ENCODE data around the gene SLC25A27. TPM values are rescaled to one million over a fixed set of nuclear protein-coding genes. Genes with fewer than 3 reads are reported as not detected.

SLC25A27 gene
- total and polyA plus RNA-seq, 9 of the 15 experiments (the other 6 are each of a cell fraction or from before 2014, with no cell fraction given), result not detected

DNA sequence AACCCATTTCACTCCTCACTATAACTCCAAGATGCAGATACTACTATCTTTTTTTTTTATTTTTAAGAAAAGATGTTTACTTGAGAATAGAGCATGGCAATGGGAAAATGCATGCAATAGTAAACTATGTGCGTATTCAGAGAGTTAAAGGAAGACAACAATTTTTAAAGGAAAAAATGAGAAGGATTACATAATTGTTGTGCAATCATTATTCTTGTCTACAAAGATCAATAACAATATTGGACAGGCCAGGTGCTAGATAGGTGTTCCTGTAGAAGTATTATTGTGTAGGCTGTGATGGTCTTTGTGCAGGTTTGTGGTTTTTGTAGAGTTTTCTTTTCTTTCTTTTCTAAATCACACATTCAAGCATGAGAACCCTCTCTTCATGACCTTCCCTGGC lies 20.7 kb upstream of the SLC25A27 start:
- no peaks in the 10 kb centered on the region; a peak in 1 of 5 replicates for H3K27me3 ChIP-seq (ENCODE audit: control insufficient read depth in 2 of 2, insufficient read depth in 2 of 2, low read length in 2 of 2)
- in situ Hi-C loops (cut with MboI) (loop anchor here (10.0 kb wide), 1 partner anchor 207 kb away; no protein-coding TSS in a partner anchor), intact Hi-C loops (cut with micrococcal nuclease) (no loop called here)
- no peak overlapping the region for H3K4me3 ChIP-seq
- no peak overlapping the region for H3K4me2 ChIP-seq (ENCODE audit: insufficient read depth, low read length)
- H3K4me1 ChIP-seq (replicated peaks in 1 of 2; ENCODE audit: control insufficient read depth in 2 of 2, insufficient read depth in 2 of 2, low read length in 2 of 2), result no peaks in the 10 kb centered on the region
- POLR2A ChIA-PET, result interaction anchor here (1.0 kb wide), 1 partner anchor 20 kb away, joined by 3 read pairs; no protein-coding TSS in a partner anchor
- ATAC-seq (no peak), FAIRE-seq (no peak), DNase-seq (ENCODE audit: extremely low read depth in 1 of 4, low spot score in 3 of 4) (no peak)
- no peaks in the 10 kb centered on the region for H3K9me1 ChIP-seq (ENCODE audit: control insufficient read depth, insufficient read depth, low read length)
- CTCF ChIA-PET (ENCODE audit: low intra/inter-chr PET ratio), result no interaction called here
- H3K9ac ChIP-seq (ENCODE audit: insufficient read depth in 1 of 2, low read depth in 2 of 2, low read length in 2 of 2), result no peak overlapping the region
- no peak overlapping the region for H2AFZ ChIP-seq (ENCODE audit: low read depth, low read length)
- H3K36me3 ChIP-seq (ENCODE audit: control insufficient read depth, insufficient read depth, low read length), result no peaks in the 10 kb centered on the region
- H4K20me1 ChIP-seq (replicated peaks; ENCODE audit: control insufficient read depth, insufficient read depth, low read length), result no peaks in the 10 kb centered on the region
- no peaks in the 10 kb centered on the region for H3K79me2 ChIP-seq (ENCODE audit: control insufficient read depth, insufficient read depth, low read length)
- BruUV-seq (replicated peaks), result no TSS peak
- no peaks in the 10 kb centered on the region for H3K9me3 ChIP-seq (replicated peaks; ENCODE audit: control insufficient read depth, insufficient read depth, low read depth, low read length)
- no peak overlapping the region for H3K27ac ChIP-seq (ENCODE audit: extremely low read depth, low read depth, low read length)
- no peak for TF ChIP-seq NFE2 (IDR thresholded peaks at IDR 0.05; ENCODE audit: low read depth)
- no peak for TF ChIP-seq CEBPG (CRISPR knock-in tag; IDR thresholded peaks at IDR 0.05)
- TF ChIP-seq CEBPG (tag; conservative IDR thresholded peaks at IDR 0.05 in 1 of 2, IDR thresholded peaks at IDR 0.05 in 1 of 2), result peak; percentile 30 to 84; a peak in 1 of 4 replicates
- TF ChIP-seq, protein P1, sequence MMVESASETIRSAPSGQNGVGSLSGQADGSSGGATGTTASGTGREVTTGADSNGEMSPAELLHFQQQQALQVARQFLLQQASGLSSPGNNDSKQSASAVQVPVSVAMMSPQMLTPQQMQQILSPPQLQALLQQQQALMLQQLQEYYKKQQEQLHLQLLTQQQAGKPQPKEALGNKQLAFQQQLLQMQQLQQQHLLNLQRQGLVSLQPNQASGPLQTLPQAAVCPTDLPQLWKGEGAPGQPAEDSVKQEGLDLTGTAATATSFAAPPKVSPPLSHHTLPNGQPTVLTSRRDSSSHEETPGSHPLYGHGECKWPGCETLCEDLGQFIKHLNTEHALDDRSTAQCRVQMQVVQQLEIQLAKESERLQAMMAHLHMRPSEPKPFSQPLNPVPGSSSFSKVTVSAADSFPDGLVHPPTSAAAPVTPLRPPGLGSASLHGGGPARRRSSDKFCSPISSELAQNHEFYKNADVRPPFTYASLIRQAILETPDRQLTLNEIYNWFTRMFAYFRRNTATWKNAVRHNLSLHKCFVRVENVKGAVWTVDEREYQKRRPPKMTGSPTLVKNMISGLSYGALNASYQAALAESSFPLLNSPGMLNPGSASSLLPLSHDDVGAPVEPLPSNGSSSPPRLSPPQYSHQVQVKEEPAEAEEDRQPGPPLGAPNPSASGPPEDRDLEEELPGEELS (CRISPR knock-in tag; IDR thresholded peaks at IDR 0.05; ENCODE audit: borderline replicate concordance), result no peak
- TF ChIP-seq KDM5B (IDR thresholded peaks at IDR 0.05; ENCODE audit: insufficient replicate concordance, low read depth, low read length), result no peak
- TF ChIP-seq, protein P2, sequence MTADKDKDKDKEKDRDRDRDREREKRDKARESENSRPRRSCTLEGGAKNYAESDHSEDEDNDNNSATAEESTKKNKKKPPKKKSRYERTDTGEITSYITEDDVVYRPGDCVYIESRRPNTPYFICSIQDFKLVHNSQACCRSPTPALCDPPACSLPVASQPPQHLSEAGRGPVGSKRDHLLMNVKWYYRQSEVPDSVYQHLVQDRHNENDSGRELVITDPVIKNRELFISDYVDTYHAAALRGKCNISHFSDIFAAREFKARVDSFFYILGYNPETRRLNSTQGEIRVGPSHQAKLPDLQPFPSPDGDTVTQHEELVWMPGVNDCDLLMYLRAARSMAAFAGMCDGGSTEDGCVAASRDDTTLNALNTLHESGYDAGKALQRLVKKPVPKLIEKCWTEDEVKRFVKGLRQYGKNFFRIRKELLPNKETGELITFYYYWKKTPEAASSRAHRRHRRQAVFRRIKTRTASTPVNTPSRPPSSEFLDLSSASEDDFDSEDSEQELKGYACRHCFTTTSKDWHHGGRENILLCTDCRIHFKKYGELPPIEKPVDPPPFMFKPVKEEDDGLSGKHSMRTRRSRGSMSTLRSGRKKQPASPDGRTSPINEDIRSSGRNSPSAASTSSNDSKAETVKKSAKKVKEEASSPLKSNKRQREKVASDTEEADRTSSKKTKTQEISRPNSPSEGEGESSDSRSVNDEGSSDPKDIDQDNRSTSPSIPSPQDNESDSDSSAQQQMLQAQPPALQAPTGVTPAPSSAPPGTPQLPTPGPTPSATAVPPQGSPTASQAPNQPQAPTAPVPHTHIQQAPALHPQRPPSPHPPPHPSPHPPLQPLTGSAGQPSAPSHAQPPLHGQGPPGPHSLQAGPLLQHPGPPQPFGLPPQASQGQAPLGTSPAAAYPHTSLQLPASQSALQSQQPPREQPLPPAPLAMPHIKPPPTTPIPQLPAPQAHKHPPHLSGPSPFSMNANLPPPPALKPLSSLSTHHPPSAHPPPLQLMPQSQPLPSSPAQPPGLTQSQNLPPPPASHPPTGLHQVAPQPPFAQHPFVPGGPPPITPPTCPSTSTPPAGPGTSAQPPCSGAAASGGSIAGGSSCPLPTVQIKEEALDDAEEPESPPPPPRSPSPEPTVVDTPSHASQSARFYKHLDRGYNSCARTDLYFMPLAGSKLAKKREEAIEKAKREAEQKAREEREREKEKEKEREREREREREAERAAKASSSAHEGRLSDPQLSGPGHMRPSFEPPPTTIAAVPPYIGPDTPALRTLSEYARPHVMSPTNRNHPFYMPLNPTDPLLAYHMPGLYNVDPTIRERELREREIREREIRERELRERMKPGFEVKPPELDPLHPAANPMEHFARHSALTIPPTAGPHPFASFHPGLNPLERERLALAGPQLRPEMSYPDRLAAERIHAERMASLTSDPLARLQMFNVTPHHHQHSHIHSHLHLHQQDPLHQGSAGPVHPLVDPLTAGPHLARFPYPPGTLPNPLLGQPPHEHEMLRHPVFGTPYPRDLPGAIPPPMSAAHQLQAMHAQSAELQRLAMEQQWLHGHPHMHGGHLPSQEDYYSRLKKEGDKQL (CRISPR knock-in tag; IDR thresholded peaks at IDR 0.05; ENCODE audit: borderline replicate concordance), result no peak
- TF ChIP-seq CEBPB (tag; IDR thresholded peaks at IDR 0.05), result peak; percentile 68
- 0% methylated on average over 1 of the region's 1 CpG for WGBS (ENCODE audit: insufficient coverage, low coverage, missing lambda C conversion rate)
